Inflammatory macrophage treated with lipopolysaccharide for 4 hours (primary cell): ENCODE measurements around the gene MTAP.
A peak's percentile ranks its signal among the peaks of the same experiment; 100 is the strongest.

Experiments
- DNase-seq: peaks from one replicate; pipeline ENCODE4 v3.0.0-alpha.2; 2020

MTAP gene

GRCh38 chr9:21806644-21807043, 4.2 kb downstream of the MTAP start:
- DNase-seq, result no peak

DNA sequence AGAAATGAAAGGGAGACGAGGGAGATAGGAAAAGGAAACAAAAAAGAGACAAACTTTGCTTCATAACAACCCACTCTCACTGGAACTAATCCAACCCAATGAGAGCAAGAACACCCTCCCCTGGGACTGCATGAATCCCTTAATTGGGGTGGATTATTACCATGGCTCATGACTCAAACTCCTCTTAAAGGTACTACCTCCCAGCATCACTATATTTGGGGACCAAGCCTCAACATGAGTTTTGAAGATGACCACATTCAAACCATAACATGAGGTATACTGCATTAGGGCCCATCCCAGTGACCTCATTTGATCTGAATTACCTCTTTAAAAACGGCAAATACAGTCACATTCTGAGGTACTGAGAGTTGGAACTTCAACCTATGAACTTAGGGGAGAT, 8.0 kb downstream of the MTAP start:
- no peak for DNase-seq

GRCh38 chr9:21810881-21811280, 8.4 kb downstream of the MTAP start:
- no peak for DNase-seq

GRCh38 chr9:21811914-21812313, 9.5 kb downstream of the MTAP start:
- no peak for DNase-seq

- no peak for DNase-seq
Measured at GRCh38 chr9:21812415-21812814, 10.0 kb downstream of the MTAP start.

- DNase-seq, result peak; percentile 70
Measured at GRCh38 chr9:21812946-21813568, 10.6 kb downstream of the MTAP start.

GRCh38 chr9:21813575-21814473, 11.4 kb downstream of the MTAP start:
- DNase-seq, result peak; percentile 93

- no peak for DNase-seq
Measured at GRCh38 chr9:21815643-21816042, 13.2 kb downstream of the MTAP start.

GRCh38 chr9:21817176-21817575, 14.7 kb downstream of the MTAP start:
- DNase-seq, result peak; percentile 81

GRCh38 chr9:21825637-21826036, 23.2 kb downstream of the MTAP start:
- no peak for DNase-seq

DNA sequence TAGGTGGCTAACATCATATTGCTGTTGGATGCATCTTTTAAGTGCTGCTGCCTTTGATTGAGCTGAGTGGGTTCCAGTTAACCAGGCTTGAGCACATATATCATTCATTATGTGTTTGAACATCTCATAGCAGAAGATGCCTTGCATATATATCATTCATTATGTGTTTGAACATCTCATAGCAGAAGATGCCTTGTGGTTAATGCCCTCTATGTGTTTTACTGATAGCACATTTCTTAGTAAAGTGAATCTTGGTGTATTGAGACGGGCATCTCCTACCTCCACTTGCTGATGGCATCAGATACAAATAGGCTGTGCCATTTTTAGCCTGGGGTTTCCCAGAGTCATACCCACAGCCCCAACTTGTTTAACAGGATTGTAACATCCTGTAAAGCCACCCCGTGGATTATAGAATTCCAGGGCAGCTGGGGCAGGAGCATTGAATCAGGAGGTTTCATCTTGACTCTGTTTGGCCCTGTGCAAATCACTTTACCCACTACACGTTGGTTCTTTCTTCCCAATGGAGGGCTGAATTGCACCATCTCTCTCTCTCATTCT, 26.5 kb downstream of the MTAP start:
- DNase-seq, result no peak

DNA sequence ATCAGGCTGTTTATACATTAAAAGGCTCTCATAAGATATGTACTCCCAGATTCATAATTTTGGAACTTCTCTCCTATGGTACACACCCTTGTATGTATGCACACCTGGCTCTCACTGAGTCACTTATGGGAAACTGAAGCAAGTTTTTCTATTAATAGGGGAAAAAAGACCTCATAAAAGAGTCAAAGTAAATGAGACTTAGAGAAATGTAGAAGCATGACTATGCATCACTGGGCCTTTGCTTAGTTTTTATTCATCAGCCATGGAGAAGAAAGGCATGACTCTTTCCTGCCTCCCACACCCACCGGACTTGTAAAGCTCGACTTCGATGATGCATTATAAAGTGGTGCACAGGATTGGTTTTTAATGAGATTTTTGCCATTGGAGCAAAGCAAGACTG, 28.2 kb downstream of the MTAP start:
- peak; percentile 56 for DNase-seq

GRCh38 chr9:21831841-21832509, 29.5 kb downstream of the MTAP start:
- DNase-seq, result peak; percentile 99

DNA sequence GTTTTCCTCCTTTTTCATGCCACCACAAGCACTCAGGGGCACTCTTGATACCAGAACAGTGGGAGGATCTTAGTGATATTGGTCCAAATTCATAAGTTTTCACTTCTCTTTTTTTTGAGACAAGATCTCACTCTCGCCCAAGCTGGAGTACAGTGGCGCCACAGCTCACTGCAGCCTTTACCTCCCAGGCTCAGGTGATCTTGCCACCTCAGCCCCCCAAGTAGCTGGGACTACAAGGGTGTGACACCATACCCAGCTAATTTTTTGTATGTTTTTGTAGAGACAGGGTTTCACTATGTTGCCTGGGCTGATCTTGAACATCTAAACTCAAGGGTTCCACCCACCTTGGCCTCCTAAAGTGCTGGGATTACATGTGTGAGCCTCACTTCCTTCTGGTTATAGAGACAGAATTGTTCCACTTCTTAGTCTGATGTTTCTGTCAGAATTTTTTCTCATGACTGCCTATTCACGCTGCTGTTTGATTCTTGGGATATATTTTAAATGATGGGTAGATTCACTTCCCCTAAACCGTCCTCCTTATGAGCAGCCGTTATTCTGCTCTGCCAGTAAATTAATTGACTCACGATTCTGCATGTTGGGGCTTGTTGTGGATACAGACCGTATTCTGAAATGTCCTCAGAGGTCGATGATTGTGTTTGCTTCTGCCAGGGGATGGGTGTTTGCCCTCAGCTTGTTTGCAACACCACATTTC, 30.8 kb downstream of the MTAP start:
- peak; percentile 89 for DNase-seq

- DNase-seq, result no peak
Measured at GRCh38 chr9:21835121-21835520, 32.7 kb downstream of the MTAP start.

- DNase-seq, result peak; percentile 82
Measured at GRCh38 chr9:21836437-21837161, 34.2 kb downstream of the MTAP start.

DNA sequence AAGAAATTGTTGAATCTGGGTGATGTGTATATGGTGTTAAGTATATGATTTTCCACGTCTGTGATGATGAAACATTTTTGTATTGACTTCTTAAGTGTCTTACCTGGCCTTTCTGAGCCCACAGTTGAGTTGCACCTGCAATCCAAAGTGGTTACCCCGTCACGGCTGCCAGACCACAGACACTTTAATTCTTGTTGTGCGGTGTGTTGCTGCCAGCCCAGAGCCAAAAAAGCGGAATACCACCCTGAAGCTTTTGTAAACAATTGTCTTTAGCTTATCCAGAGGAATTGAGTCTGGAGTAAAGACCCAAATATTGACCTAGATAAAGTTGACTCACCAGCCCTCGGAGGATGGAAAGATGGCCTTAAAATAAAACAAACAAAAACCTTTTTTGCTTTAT, 35.1 kb downstream of the MTAP start:
- no peak for DNase-seq

- DNase-seq, result no peak
Measured at GRCh38 chr9:21840647-21841046, 38.2 kb downstream of the MTAP start.

DNA sequence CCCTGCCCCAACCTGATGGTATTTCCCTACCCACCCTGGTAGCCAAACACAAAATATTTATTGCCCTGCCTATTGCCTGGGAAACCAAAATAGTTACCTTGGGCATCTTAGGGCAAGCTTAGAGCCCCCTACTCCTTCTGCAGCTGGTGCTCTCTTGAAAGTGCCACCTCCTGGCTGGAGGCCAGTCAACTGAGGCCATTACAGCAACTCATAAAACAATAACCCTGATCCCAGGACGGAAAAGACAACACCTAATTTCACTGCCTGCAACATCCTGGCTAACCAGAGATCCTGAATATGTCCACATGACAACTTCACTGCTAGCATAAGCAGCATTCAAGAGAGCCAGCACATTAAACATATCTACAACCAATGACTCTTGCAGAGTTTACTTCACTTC, 38.7 kb downstream of the MTAP start:
- DNase-seq, result no peak

GRCh38 chr9:21848615-21849014, 46.2 kb downstream of the MTAP start:
- DNase-seq, result no peak

- DNase-seq, result no peak
Measured at GRCh38 chr9:21852754-21853153, 50.3 kb downstream of the MTAP start.

GRCh38 chr9:21853414-21853813, 51.0 kb downstream of the MTAP start:
- no peak for DNase-seq
